ENCODE measurements around the gene JDP2.

The JDP2 gene

GRCh38 chr14:75409316-75410205 is 18.3 kb upstream of the JDP2 start:
- in situ Hi-C loops (cut with MboI; ENCODE audit: low sequenced_read_pairs), result no loop called here

- in situ Hi-C loops (cut with MboI; ENCODE audit: low sequenced_read_pairs), result no loop called here
Measured at GRCh38 chr14:75411214-75411540, 16.6 kb upstream of the JDP2 start.

- in situ Hi-C loops (cut with MboI; ENCODE audit: low sequenced_read_pairs), result no loop called here
Measured at GRCh38 chr14:75413013-75413412, 14.8 kb upstream of the JDP2 start.

- in situ Hi-C loops (cut with MboI; ENCODE audit: low sequenced_read_pairs), result no loop called here
Measured at GRCh38 chr14:75417674-75418073, 10.1 kb upstream of the JDP2 start.

- in situ Hi-C loops (cut with MboI; ENCODE audit: low sequenced_read_pairs), result no loop called here
Measured at GRCh38 chr14:75418850-75419768, 8.7 kb upstream of the JDP2 start.

GRCh38 chr14:75422169-75422568 is 5.7 kb upstream of the JDP2 start:
- in situ Hi-C loops (cut with MboI; ENCODE audit: low sequenced_read_pairs), result no loop called here

- in situ Hi-C loops (cut with MboI; ENCODE audit: low sequenced_read_pairs), result no loop called here
Measured at GRCh38 chr14:75424496-75424895, 3.3 kb upstream of the JDP2 start.

- in situ Hi-C loops (cut with MboI; ENCODE audit: low sequenced_read_pairs), result no loop called here
Measured at GRCh38 chr14:75425446-75425845, 2.4 kb upstream of the JDP2 start.

- in situ Hi-C loops (cut with MboI; ENCODE audit: low sequenced_read_pairs), result no loop called here
Measured at GRCh38 chr14:75426332-75427125, 1.3 kb upstream of the JDP2 start.

- in situ Hi-C loops (cut with MboI; ENCODE audit: low sequenced_read_pairs), result no loop called here
Measured at GRCh38 chr14:75427126-75427481, 718 bp upstream of the JDP2 start.

GRCh38 chr14:75428230-75429104 is 645 bp downstream of the JDP2 start:
- in situ Hi-C loops (cut with MboI; ENCODE audit: low sequenced_read_pairs), result no loop called here

GRCh38 chr14:75429562-75429961 is 1.7 kb downstream of the JDP2 start:
- in situ Hi-C loops (cut with MboI; ENCODE audit: low sequenced_read_pairs), result no loop called here

GRCh38 chr14:75430116-75430515 is 2.3 kb downstream of the JDP2 start:
- in situ Hi-C loops (cut with MboI; ENCODE audit: low sequenced_read_pairs), result no loop called here

- in situ Hi-C loops (cut with MboI; ENCODE audit: low sequenced_read_pairs), result no loop called here
Measured at GRCh38 chr14:75430526-75430925, 2.7 kb downstream of the JDP2 start.

- in situ Hi-C loops (cut with MboI; ENCODE audit: low sequenced_read_pairs), result no loop called here
Measured at GRCh38 chr14:75430976-75431375, 3.2 kb downstream of the JDP2 start.

GRCh38 chr14:75431827-75432226 is 4.0 kb downstream of the JDP2 start:
- in situ Hi-C loops (cut with MboI; ENCODE audit: low sequenced_read_pairs), result no loop called here

- in situ Hi-C loops (cut with MboI; ENCODE audit: low sequenced_read_pairs), result no loop called here
Measured at GRCh38 chr14:75432411-75432810, 4.6 kb downstream of the JDP2 start.

- in situ Hi-C loops (cut with MboI; ENCODE audit: low sequenced_read_pairs), result no loop called here
Measured at GRCh38 chr14:75433631-75434071, 5.8 kb downstream of the JDP2 start.

GRCh38 chr14:75434138-75434889 is 6.5 kb downstream of the JDP2 start:
- in situ Hi-C loops (cut with MboI; ENCODE audit: low sequenced_read_pairs), result no loop called here

GRCh38 chr14:75434890-75435248 is 7.0 kb downstream of the JDP2 start:
- in situ Hi-C loops (cut with MboI; ENCODE audit: low sequenced_read_pairs), result no loop called here
